HG03378 (cell line): Measurements from ENCODE around the gene ZSCAN10.

Experiments
- ATAC-seq: cut with Tn5 transposase; IDR thresholded peaks from one replicate; pipeline ENCODE4 v1.9.1; 2021; ENCODE audit warnings: mild to moderate bottlenecking, moderate library complexity; ENCODE audit not compliant: unreplicated experiment

ZSCAN10 gene

GRCh38 chr16:3049921-3050481, 49.1 kb downstream of the ZSCAN10 start:
- no peak for ATAC-seq

GRCh38 chr16:3047387-3047720, 51.7 kb downstream of the ZSCAN10 start:
- ATAC-seq = no peak

GRCh38 chr16:3046641-3047386, 52.3 kb downstream of the ZSCAN10 start:
- ATAC-seq = no peak

GRCh38 chr16:3045758-3046640, 53.1 kb downstream of the ZSCAN10 start, which contains the start of gene MMP25:
Gene MMP25 (plus strand): TSS chr16:3046561. CDS start chr16:3046918, 357 bp downstream.
- ATAC-seq = no peak

GRCh38 chr16:3044708-3045107, 54.4 kb downstream of the ZSCAN10 start:
- ATAC-seq = no peak

- ATAC-seq = no peak
These were observed 56.7 kb downstream of the ZSCAN10 start for GRCh38 chr16:3042376-3042775.

GRCh38 chr16:3038896-3039295, 60.2 kb downstream of the ZSCAN10 start:
- ATAC-seq = no peak
